ENCODE results near the gene WDR76. TPM values are rescaled to one million over a fixed set of nuclear protein-coding genes. Genes with fewer than 3 reads are reported as not detected.

Gene WDR76
- total and polyA plus RNA-seq, 10 donors, result 1.5 to 16.3 (median 6.5) TPM

- no peak for TF ChIP-seq POLR2AphosphoS5 (IDR thresholded peaks at IDR 0.05)
- TF ChIP-seq POLR2A (IDR thresholded peaks at IDR 0.05), result no peak
- no peak for TF ChIP-seq CTCF (IDR thresholded peaks at IDR 0.05 in 8 of 11, conservative IDR thresholded peaks at IDR 0.05 in 3 of 11)
- no peak for DNase-seq
- H3K36me3 ChIP-seq, result no peaks in the 10 kb centered on the region
- no peaks in the 10 kb centered on the region for H3K9me3 ChIP-seq
- WGBS, 5 donors, result 73 to 89% (median 87%) methylated on average over 2 of the region's 2 CpGs
- H3K27me3 ChIP-seq (replicated peaks in 1 of 7), result no peaks in the 10 kb centered on the region
- no peak overlapping the region for H3K27ac ChIP-seq
- intact Hi-C loops (cut with DNase I; ENCODE audit: low total_unique reads), result no loop called here
- H3K4me3 ChIP-seq, result no peak overlapping the region
- peaks cover 0 to 3% (median under 1%) of the 10 kb centered on the region in 6 donors for H3K4me1 ChIP-seq
Observed at GRCh38 chr15:43898891-43899290, 72.1 kb downstream of the WDR76 start.

- H3K27ac ChIP-seq, result no peak overlapping the region
- intact Hi-C loops (cut with DNase I; ENCODE audit: low total_unique reads), result loop anchor here (5.0 to 10.0 kb wide), 2 partner anchors 167 to 315 kb away; no protein-coding TSS in a partner anchor
Observed at GRCh38 chr15:43899928-43900327, 73.1 kb downstream of the WDR76 start.

DNA sequence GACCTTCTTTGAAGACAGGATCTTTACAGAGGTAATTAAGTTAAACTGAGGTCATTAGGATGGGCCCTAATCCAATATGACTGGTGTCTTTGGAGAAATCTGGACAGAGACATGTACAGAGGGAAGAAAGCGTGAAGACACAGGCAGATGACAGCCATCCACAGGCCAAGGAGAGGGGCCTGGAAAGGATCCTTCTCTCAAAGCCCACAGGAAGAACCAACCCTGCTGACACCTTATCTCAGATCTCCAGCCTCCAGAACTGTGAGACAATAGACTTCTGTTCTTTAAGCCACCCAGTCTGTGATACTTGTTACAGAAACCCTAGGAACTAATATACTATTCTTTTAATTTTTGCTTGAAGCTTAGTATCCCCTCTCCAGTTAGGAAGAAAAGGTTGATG is 74.2 kb downstream of the WDR76 start:
- intact Hi-C loops (cut with DNase I; ENCODE audit: low total_unique reads), result loop anchor here (5.0 to 10.0 kb wide), 2 partner anchors 166 to 314 kb away; no protein-coding TSS in a partner anchor
- WGBS, 5 donors, result 91 to 100% (median 97%) methylated on average over 1 of the region's 1 CpG
- DNase-seq, result no peak
- Histone ChIP-seq H3K4me1 (peaks cover 0 to 9% (median 3%) of the 10 kb centered on the region in 6 donors), H3K27ac (no peak overlapping the region), H3K4me3 (no peak overlapping the region), H3K36me3 (no peaks in the 10 kb centered on the region), H3K9me3 (no peaks in the 10 kb centered on the region), H3K27me3 (replicated peaks in 1 of 7) (no peaks in the 10 kb centered on the region)
- no peak for TF ChIP-seq CTCF (IDR thresholded peaks at IDR 0.05 in 8 of 11, conservative IDR thresholded peaks at IDR 0.05 in 3 of 11)

More at GRCh38 chr15:43899928-43900327, 73.1 kb downstream of the WDR76 start:
- 70 to 95% (median 78%) methylated on average over 3 to 5 of the region's 5 CpGs for WGBS, 5 donors
- Histone ChIP-seq H3K36me3 (no peaks in the 10 kb centered on the region), H3K4me3 (no peak overlapping the region), H3K4me1 (peaks cover 0 to 9% (median 3%) of the 10 kb centered on the region in 6 donors), H3K9me3 (no peaks in the 10 kb centered on the region), H3K27me3 (replicated peaks in 1 of 7) (no peaks in the 10 kb centered on the region)
- no peak for DNase-seq
- TF ChIP-seq POLR2A (IDR thresholded peaks at IDR 0.05), result no peak
- TF ChIP-seq CTCF (IDR thresholded peaks at IDR 0.05 in 8 of 11, conservative IDR thresholded peaks at IDR 0.05 in 3 of 11), result no peak
- no peak for TF ChIP-seq POLR2AphosphoS5 (IDR thresholded peaks at IDR 0.05)

DNA sequence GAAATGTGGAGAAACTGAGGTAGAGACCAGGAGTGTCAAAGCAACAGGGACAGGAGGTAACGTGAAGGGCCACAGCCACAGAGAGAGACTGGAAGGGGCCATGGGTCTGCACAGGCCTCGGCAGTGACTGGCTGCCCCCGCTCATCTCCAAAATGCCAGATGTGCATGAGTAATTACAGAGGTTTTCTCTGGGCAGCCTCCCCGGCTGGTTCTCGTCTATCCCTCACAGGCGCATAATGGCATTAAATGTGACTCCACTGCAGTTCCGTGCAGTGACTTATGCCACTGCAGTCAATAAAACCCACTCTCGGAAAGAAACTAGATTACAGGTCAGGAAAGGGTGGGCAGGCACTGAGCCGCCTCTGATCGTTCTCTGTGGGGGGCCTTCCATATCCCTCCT is 74.7 kb downstream of the WDR76 start:
- 79 to 89% (median 88%) methylated on average over 10 of the region's 10 CpGs for WGBS, 5 donors
- no peak for DNase-seq
- no peak overlapping the region for H3K27ac ChIP-seq
- no peaks in the 10 kb centered on the region for H3K36me3 ChIP-seq
- no peak for TF ChIP-seq CTCF (IDR thresholded peaks at IDR 0.05 in 8 of 11, conservative IDR thresholded peaks at IDR 0.05 in 3 of 11)
- no peak for TF ChIP-seq POLR2AphosphoS5 (IDR thresholded peaks at IDR 0.05)
- TF ChIP-seq POLR2A (IDR thresholded peaks at IDR 0.05), result no peak
- no peak overlapping the region for H3K4me3 ChIP-seq
- intact Hi-C loops (cut with DNase I; ENCODE audit: low total_unique reads), result loop anchor here (5.0 to 10.0 kb wide), 2 partner anchors 166 to 313 kb away; no protein-coding TSS in a partner anchor
- H3K9me3 ChIP-seq, result no peaks in the 10 kb centered on the region
- peaks cover 0 to 9% (median 3%) of the 10 kb centered on the region in 6 donors for H3K4me1 ChIP-seq
- no peaks in the 10 kb centered on the region for H3K27me3 ChIP-seq (replicated peaks in 1 of 7)

All from spleen (tissue), 11 donors.